NCI-H69 (cell line): Measurements from ENCODE around the gene AHCYL2.
A peak's percentile ranks its signal among the peaks of the same experiment; 100 is the strongest.

Experiments
- DNase-seq: peaks from one replicate; lab custom pipeline; 2025; lab: John Stamatoyannopoulos, UW

Gene AHCYL2

GRCh38 chr7:129224251-129225205 lies at the start of gene AHCYL2:
Gene AHCYL2, plus strand, starts transcription at chr7:129225030.
- peak; percentile 99 for DNase-seq

GRCh38 chr7:129176916-129177710 lies 47.7 kb upstream of the AHCYL2 start:
- DNase-seq: peak; percentile 78

- no peak for DNase-seq
Measured at GRCh38 chr7:129184981-129185670, 39.7 kb upstream of the AHCYL2 start.

- DNase-seq: no peak
Measured at GRCh38 chr7:129186749-129187260, 38.0 kb upstream of the AHCYL2 start.

- no peak for DNase-seq
Measured at GRCh38 chr7:129187681-129188371, 37.0 kb upstream of the AHCYL2 start.

- DNase-seq: peak; percentile 44
Measured at GRCh38 chr7:129188372-129188891, 36.4 kb upstream of the AHCYL2 start, which contains the start of gene SMO. Gene SMO, plus strand, starts transcription at chr7:129188633. Its CDS starts 519 bp downstream, at chr7:129189152.

GRCh38 chr7:129188892-129189660 lies 35.8 kb upstream of the AHCYL2 start:
- no peak for DNase-seq

GRCh38 chr7:129189661-129190310 lies 35.0 kb upstream of the AHCYL2 start:
- no peak for DNase-seq

- DNase-seq: peak; percentile 35
Measured at GRCh38 chr7:129191272-129191671, 33.6 kb upstream of the AHCYL2 start.

- no peak for DNase-seq
Measured at GRCh38 chr7:129193892-129194291, 30.9 kb upstream of the AHCYL2 start.

- DNase-seq: no peak
Measured at GRCh38 chr7:129197771-129198170, 27.1 kb upstream of the AHCYL2 start.

- no peak for DNase-seq
Measured at GRCh38 chr7:129199406-129199805, 25.4 kb upstream of the AHCYL2 start.

- no peak for DNase-seq
Measured at GRCh38 chr7:129202058-129202777, 22.6 kb upstream of the AHCYL2 start.

GRCh38 chr7:129203050-129203741 lies 21.6 kb upstream of the AHCYL2 start:
- no peak for DNase-seq

GRCh38 chr7:129205126-129205818 lies 19.6 kb upstream of the AHCYL2 start:
- no peak for DNase-seq

- no peak for DNase-seq
Measured at GRCh38 chr7:129205987-129206785, 18.6 kb upstream of the AHCYL2 start.

- no peak for DNase-seq
Measured at GRCh38 chr7:129208667-129209066, 16.2 kb upstream of the AHCYL2 start.
